ENCODE measurements around the gene BTBD19. TPM values are rescaled to one million over a fixed set of nuclear protein-coding genes. Genes with fewer than 3 reads are reported as not detected.

The BTBD19 gene
- total and polyA plus RNA-seq, 2 of the 8 experiments (the other 6 are each of a cell fraction or from before 2014, with no cell fraction given) = 1.1 TPM

- Histone ChIP-seq H3K9ac (replicated peaks in 1 of 4; ENCODE audit: extremely low read depth in 1 of 4, low read depth in 3 of 4, low read length in 3 of 4) (peak within 1 kb of the TSS; percentile 96 to 100 (median 98)), H3K18ac (ENCODE audit: extremely low read depth, low read length) (peak within 1 kb of the TSS; percentile 90), H3K4me1 (replicated peaks in 1 of 4; ENCODE audit: control insufficient read depth in 3 of 4, insufficient read depth in 4 of 4, low read length in 3 of 4) (peaks cover 0 to 8% (median 2%) of the 10 kb centered on the region in 4 experiments; a peak in 5 of 7 replicates), H3K27me3 (replicated peaks in 1 of 4; ENCODE audit: control insufficient read depth in 3 of 4, extremely low read depth in 1 of 4, insufficient read depth in 3 of 4, low read length in 3 of 4) (no peaks in the 10 kb centered on the region), H2AFZ (ENCODE audit: low read length) (no peak within 1 kb of the TSS), H3K9me3 (ENCODE audit: insufficient read depth in 2 of 2, low read depth in 1 of 2, low read length in 1 of 2) (no peaks in the 10 kb centered on the region), H3K27ac (ENCODE audit: low read depth, low read length) (peak within 1 kb of the TSS; percentile 85), H3K4ac (replicated peaks; ENCODE audit: insufficient read length, low read depth, low read length) (peak within 1 kb of the TSS; percentile 74), H3K23ac (ENCODE audit: insufficient read length) (no peak within 1 kb of the TSS), H4K8ac (ENCODE audit: extremely low read depth, insufficient read depth, low read length) (peak within 1 kb of the TSS; percentile 99), H4K5ac (ENCODE audit: insufficient read length, low read depth, low read length) (peak within 1 kb of the TSS; percentile 82), H4K20me1 (replicated peaks in 1 of 2; ENCODE audit: control insufficient read depth in 1 of 2, insufficient read depth in 2 of 2, low read length in 2 of 2) (peaks cover 12 to 21% of the 10 kb centered on the region in 2 experiments), H3K23me2 (ENCODE audit: low read depth, low read length) (peaks cover 16% of the 10 kb centered on the region), H2BK15ac (ENCODE audit: low read length) (no peak within 1 kb of the TSS), H3K14ac (ENCODE audit: insufficient read length) (no peak within 1 kb of the TSS), H2BK20ac (ENCODE audit: low read length) (no peak within 1 kb of the TSS), H2BK12ac (ENCODE audit: low read depth, low read length) (peak within 1 kb of the TSS; percentile 50; the same call in 1 of the 2 replicates), H3K4me3 (ENCODE audit: extremely low read depth in 1 of 4, insufficient read depth in 2 of 4, low read depth in 3 of 4, low read length in 4 of 4) (peak within 1 kb of the TSS; percentile 68 to 95 (median 84)), H3K79me1 (ENCODE audit: low read depth, low read length) (peaks cover 3% of the 10 kb centered on the region; the same call in 1 of the 2 replicates), H3K79me2 (ENCODE audit: control insufficient read depth in 1 of 2, insufficient read depth in 2 of 2, low read length in 2 of 2) (peaks cover 15 to 33% of the 10 kb centered on the region in 2 experiments), H3K4me2 (ENCODE audit: insufficient read depth in 1 of 2, low read depth in 2 of 2, low read length in 2 of 2) (peak within 1 kb of the TSS; percentile 93 to 98), H2AK5ac (ENCODE audit: low read depth, low read length) (peak within 1 kb of the TSS; percentile 93; the same call in 1 of the 2 replicates), H2BK120ac (replicated peaks; ENCODE audit: low read depth, low read length) (no peak within 1 kb of the TSS), H3K56ac (replicated peaks; ENCODE audit: insufficient read length, low read depth, low read length) (peak within 1 kb of the TSS; percentile 94), H4K91ac (replicated peaks; ENCODE audit: insufficient read length, low read length) (peak within 1 kb of the TSS; percentile 50), H2BK5ac (ENCODE audit: low read depth, low read length) (peak within 1 kb of the TSS; percentile 96), H3K36me3 (ENCODE audit: control insufficient read depth in 2 of 4, insufficient read depth in 4 of 4, low read length in 3 of 4) (peaks cover 24 to 44% (median 34%) of the 10 kb centered on the region in 4 experiments)
- WGBS, 2 experiments (ENCODE audit: extremely low coverage in 1 of 2, insufficient coverage in 1 of 2, insufficient read length in 1 of 2, insufficient replicate concordance in 2 of 2, low coverage in 1 of 2, low lambda C conversion rate in 2 of 2, missing lambda C conversion rate in 1 of 2) = 2% methylated on average over 56 of the region's 65 CpGs; no CpG with 5 or more reads in 1 of the 2 experiments
- ChIA-PET POLR2A (ENCODE audit: partially characterized antibody) (interaction anchor here (0.6 to 23.6 kb wide), 41 partner anchors 13 to 949 kb away, joined by 3 to 428 read pairs (median 5); partner anchors contain the start of genes ARMH1, BEST4, BTBD19 and CCDC163), CTCF (ENCODE audit: partially characterized antibody) (interaction anchor here (0.6 to 4.1 kb wide), 9 partner anchors 11 to 239 kb away, joined by 3 to 21 read pairs (median 4); partner anchors contain the start of gene RNU5D-1)
- FAIRE-seq (no peak), DNase-seq (ENCODE audit: low read depth in 1 of 2, low spot score in 2 of 2) (peak; percentile 85 to 94)
- TF ChIP-seq CEBPB (IDR thresholded peaks at IDR 0.05; ENCODE audit: low read depth, low read length) (no peak), USF2 (IDR thresholded peaks at IDR 0.05; ENCODE audit: low read length) (0 out of 2 replicates have a peak, but pooled peaks have one; percentile 24), ZNF274 (IDR thresholded peaks at IDR 0.05; ENCODE audit: borderline replicate concordance, extremely low read depth, low read length) (no peak), ATF2 (IDR thresholded peaks at IDR 0.05; ENCODE audit: low read length) (no peak; the same call in 1 of the 2 replicates), YY1 (IDR thresholded peaks at IDR 0.05; ENCODE audit: low read depth, low read length) (peak; percentile 92), TCF12 (IDR thresholded peaks at IDR 0.05; ENCODE audit: low read depth, low read length) (0 out of 2 replicates have a peak, but pooled peaks have one; percentile 56), EGR1 (IDR thresholded peaks at IDR 0.05; ENCODE audit: borderline replicate concordance, low read depth, low read length) (no peak)
These were observed 33.0 kb upstream of the BTBD19 start, which contains the start of gene RPS8 for GRCh38 chr1:44775078-44775929. TSS of gene RPS8 (plus strand) at chr1:44775540. CDS start at chr1:44775597, 57 bp downstream.

All from H1 (cell line).